Endothelial cell of umbilical vein (primary cell): Measurements from ENCODE around the gene ALS2. TPM values are rescaled to one million over a fixed set of nuclear protein-coding genes. Genes with fewer than 3 reads are reported as not detected.

ENCODE experiments used
- BruUV-seq: library from RNA; stranded (reverse); fragments of 400-500 nt; replicated peaks from 2 replicates; lab custom pipeline; 2021; lab: Mats Ljungman, UMichigan
- CTCF ChIA-PET: fragments of 300-600, 350-600 bp; sonication (Branson Sonifier 250); formaldehyde crosslinking; loops from one replicate; lab custom pipeline; 2021; ENCODE audit warnings: antibody characterized with exemption, inconsistent platforms; lab: Charles Lee
- POLR2A ChIA-PET: fragments of 300-600, 350-600 bp; sonication (Branson Sonifier 250); formaldehyde crosslinking; loops from one replicate; lab custom pipeline; 2021; ENCODE audit warnings: antibody characterized with exemption, inconsistent platforms; lab: Charles Lee
- DNase-seq: peaks from one replicate; pipeline ENCODE4 v3.0.0-alpha.2; 2011; ENCODE audit warnings: low read depth, low spot score
- FAIRE-seq: peaks from 2 replicates; lab custom pipeline; 2011; peaks lifted over from hg19 to GRCh38; lab: Jason Lieb, UNC
- H2AFZ ChIP-seq: 2 replicates; pipeline ENCODE4 v1.6.0; 2012; ENCODE audit warnings: low read depth, low read length, control low read depth, inconsistent platforms
- H3K27ac ChIP-seq: 2 replicates; pipeline ENCODE4 v1.5.1; 2011; ENCODE audit warnings: low read depth, mild to moderate bottlenecking, control low read depth, low read length, moderate library complexity; ENCODE audit not compliant: insufficient read depth
- H3K27me3 ChIP-seq, 2 experiments: 2 replicates each; pipeline versions ENCODE4 v1.6.0 to v1.6.1; 2011; ENCODE audit warnings: low read length in 2 of 2, mixed read lengths in 1 of 2; ENCODE audit not compliant: control insufficient read depth in 2 of 2, insufficient read depth in 2 of 2
- H3K36me3 ChIP-seq, 2 experiments: 2 replicates in 1 of 2; 3 replicates in 1 of 2; pipeline ENCODE4 v1.5.1; 2011; ENCODE audit warnings: low read length in 2 of 2, mild to moderate bottlenecking in 1 of 2, moderate library complexity in 1 of 2; ENCODE audit not compliant: control insufficient read depth in 2 of 2, insufficient read depth in 2 of 2; ENCODE audit errors: extremely low read depth in 1 of 2
- H3K4me1 ChIP-seq: 3 replicates; pipeline ENCODE4 v1.5.1; 2011; ENCODE audit warnings: mild to moderate bottlenecking, low read length; ENCODE audit not compliant: control insufficient read depth, insufficient read depth; ENCODE audit errors: extremely low read depth
- H3K4me2 ChIP-seq: 2 replicates; pipeline ENCODE4 v1.6.1; 2011; ENCODE audit warnings: low read length, control low read depth, mixed read lengths; ENCODE audit not compliant: insufficient read depth
- H3K4me3 ChIP-seq, 3 experiments: fragments of 200-600 bp in 1 of 3; sonication (generic), shearing (Covaris generic) in 1 of 3; replicated peaks in 1 of 3; 2 replicates each; pipeline ENCODE4 v1.5.1; 2011 to 2016; ENCODE audit warnings: control low read depth in 3 of 3, low read length in 3 of 3, mild to moderate bottlenecking in 2 of 3, inconsistent platforms in 1 of 3, low read depth in 1 of 3, moderate library complexity in 1 of 3; ENCODE audit not compliant: insufficient read depth in 1 of 3
- H3K79me2 ChIP-seq: 2 replicates; pipeline ENCODE4 v1.6.0; 2012; ENCODE audit warnings: low read length, inconsistent platforms; ENCODE audit not compliant: control insufficient read depth, insufficient read depth
- H3K9ac ChIP-seq: replicated peaks from 2 replicates; pipeline ENCODE3; 2011; ENCODE audit warnings: low read length, control low read depth; ENCODE audit not compliant: insufficient read depth; ENCODE audit errors: extremely low read depth
- H3K9me1 ChIP-seq: replicated peaks from 3 replicates; pipeline ENCODE4 v1.6.0; 2011; ENCODE audit warnings: mild to moderate bottlenecking, low read length; ENCODE audit not compliant: control insufficient read depth, insufficient read depth; ENCODE audit errors: extremely low read depth
- H3K9me3 ChIP-seq: replicated peaks from 2 replicates; pipeline ENCODE4 v1.5.1; 2012; ENCODE audit warnings: low read length, inconsistent platforms; ENCODE audit not compliant: control insufficient read depth, insufficient read depth
- H4K20me1 ChIP-seq: replicated peaks from 2 replicates; pipeline ENCODE3; 2011; ENCODE audit warnings: mild to moderate bottlenecking, low read length; ENCODE audit not compliant: control insufficient read depth, insufficient read depth; ENCODE audit errors: extremely low read depth
- EZH2 ChIP-seq: IDR thresholded peaks from 2 replicates; pipeline ENCODE4 v1.6.1; 2012; ENCODE audit warnings: borderline replicate concordance, low read depth, mild to moderate bottlenecking, moderate library complexity, low read length, inconsistent platforms; ENCODE audit not compliant: severe bottlenecking
- FOS ChIP-seq: IDR thresholded peaks from 2 replicates; pipeline ENCODE4 v1.6.1; 2011; ENCODE audit warnings: mild to moderate bottlenecking, low read length, moderate library complexity, borderline replicate concordance; ENCODE audit not compliant: insufficient read depth
- GATA2 ChIP-seq: IDR thresholded peaks from 2 replicates; pipeline ENCODE4 v1.7.0; 2011; ENCODE audit warnings: low read depth, mild to moderate bottlenecking, moderate library complexity, mixed read lengths, low read length; ENCODE audit not compliant: insufficient read length, insufficient read depth
- JUN ChIP-seq: IDR thresholded peaks from 2 replicates; pipeline ENCODE4 v1.6.1; 2011; ENCODE audit warnings: borderline replicate concordance, low read depth; ENCODE audit not compliant: insufficient read length, insufficient read depth
- MAX ChIP-seq: IDR thresholded peaks from 2 replicates; pipeline ENCODE4 v1.6.1; 2011; ENCODE audit not compliant: insufficient read depth, insufficient read length
- MYC ChIP-seq: IDR thresholded peaks from one replicate; pipeline ENCODE4 v1.6.1; 2011; ENCODE audit warnings: mild to moderate bottlenecking, low read depth, low read length
- POLR2A ChIP-seq: IDR thresholded peaks from 2 replicates; pipeline ENCODE4 v1.6.1; 2012; ENCODE audit warnings: low read depth, mild to moderate bottlenecking, control low read depth, low read length
- POLR2AphosphoS5 ChIP-seq: IDR thresholded peaks from 2 replicates; pipeline ENCODE4 v1.6.1; 2012; ENCODE audit warnings: low read depth, mild to moderate bottlenecking, control low read depth, low read length, moderate library complexity; ENCODE audit not compliant: insufficient read depth
- dilution Hi-C: fragments of 300-500 bp; cut with MboI; formaldehyde crosslinking; loops from one replicate; pipeline ENCODE4 v1.15.0; 2019; ENCODE audit warnings: low sequenced_read_pairs; ENCODE audit not compliant: extremely low pct_ligation_motif_present
- intact Hi-C: fragments of 100-400 bp; cut with micrococcal nuclease; formaldehyde crosslinking; loops from one replicate; pipeline ENCODE4 v1.10.0; 2022
- polyA plus RNA-seq, 4 experiments: library from polyadenylated mRNA; depleted of rRNA in 3 of 4; stranded (reverse) in 3 of 4; unstranded in 1 of 4; fragments of >200 nt; gene quantifications; 2 replicates each; pipeline versions ENCODE4 v1.2.1 to v1.2.3, GENCODE V29; 2011 to 2012; ENCODE audit warnings: missing spikeins in 1 of 4
- total RNA-seq: library from RNA; stranded (reverse); gene quantifications from 2 replicates; pipeline ENCODE4 v1.2.3, GENCODE V29; 2021
- TF ChIP-seq, protein P1 (sequence below), 2 donors: IDR thresholded peaks; 1 replicate in 1 of 2; 2 replicates in 1 of 2; pipeline ENCODE4 v1.5.1; 2011; ENCODE audit warnings: low read length in 2 of 2, mild to moderate bottlenecking in 2 of 2, moderate library complexity in 2 of 2, control low read depth in 1 of 2, inconsistent platforms in 1 of 2, low read depth in 1 of 2; ENCODE audit not compliant: insufficient read depth in 1 of 2; ENCODE audit errors: extremely low read depth in 1 of 2

ALS2 gene
- total and polyA plus RNA-seq, 2 donors (not counting 3 experiments of a cell fraction or from before 2014, with no cell fraction given), result 13.1 to 36.1 TPM

DNA sequence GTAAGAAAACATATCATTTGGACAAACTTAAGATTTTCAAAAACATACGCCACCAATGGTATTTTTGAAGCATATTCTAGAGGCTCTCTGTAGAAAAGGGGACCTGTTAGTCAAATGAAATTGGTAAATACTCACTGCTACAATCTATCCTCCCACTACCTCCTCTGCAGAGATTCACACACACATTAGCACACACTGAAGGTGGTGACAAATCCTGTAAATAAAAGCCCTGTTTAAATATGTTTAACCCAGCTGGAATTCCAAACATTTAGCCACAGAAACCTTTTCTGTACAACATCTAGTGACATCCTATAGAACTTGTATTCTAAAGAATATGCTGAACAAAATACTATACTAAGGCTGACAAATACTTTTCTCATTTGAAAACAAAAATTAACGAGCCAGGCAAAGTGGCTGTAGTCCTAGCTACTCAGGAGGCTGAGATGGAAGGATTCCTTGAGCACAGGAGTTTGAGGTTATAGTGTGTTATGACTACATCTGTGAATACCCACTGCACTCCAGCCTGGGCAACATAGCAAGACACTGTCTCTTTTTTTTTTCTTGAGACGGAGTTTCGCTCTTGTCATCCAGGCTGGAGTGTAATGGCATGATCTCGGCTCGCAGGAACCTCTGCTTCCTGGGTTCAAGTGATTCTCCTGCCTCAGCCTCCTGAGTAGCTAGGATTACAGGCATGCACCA, 25.9 kb downstream of the ALS2 start:
- CTCF ChIA-PET, result interaction anchor here (1.0 to 1.8 kb wide), 2 partner anchors 11 to 24 kb away, joined by 3 read pairs; no protein-coding TSS in a partner anchor

More for the DNA sequence above, 25.9 kb downstream of the ALS2 start:
- POLR2A ChIA-PET, result no interaction called here
- Histone ChIP-seq H3K4me3 (no peak overlapping the region), H3K9me3 (no peaks in the 10 kb centered on the region), H3K79me2 (no peaks in the 10 kb centered on the region), H3K27ac (no peak overlapping the region), H3K9me1 (no peaks in the 10 kb centered on the region), H3K9ac (no peak overlapping the region), H3K4me2 (no peak overlapping the region), H3K4me1 (peaks cover 5% of the 10 kb centered on the region), H4K20me1 (no peaks in the 10 kb centered on the region), H3K27me3 (no peaks in the 10 kb centered on the region), H3K36me3 (peaks cover 3 to 9% of the 10 kb centered on the region in 2 experiments), H2AFZ (no peak overlapping the region)
- DNase-seq, result no peak
- intact Hi-C loops (no loop called here), dilution Hi-C loops (no loop called here)
- TF ChIP-seq GATA2, result no peak
- no peak for TF ChIP-seq POLR2AphosphoS5
- no peak for TF ChIP-seq JUN
- TF ChIP-seq POLR2A, result no peak
- no peak for TF ChIP-seq FOS
- TF ChIP-seq, protein P1, sequence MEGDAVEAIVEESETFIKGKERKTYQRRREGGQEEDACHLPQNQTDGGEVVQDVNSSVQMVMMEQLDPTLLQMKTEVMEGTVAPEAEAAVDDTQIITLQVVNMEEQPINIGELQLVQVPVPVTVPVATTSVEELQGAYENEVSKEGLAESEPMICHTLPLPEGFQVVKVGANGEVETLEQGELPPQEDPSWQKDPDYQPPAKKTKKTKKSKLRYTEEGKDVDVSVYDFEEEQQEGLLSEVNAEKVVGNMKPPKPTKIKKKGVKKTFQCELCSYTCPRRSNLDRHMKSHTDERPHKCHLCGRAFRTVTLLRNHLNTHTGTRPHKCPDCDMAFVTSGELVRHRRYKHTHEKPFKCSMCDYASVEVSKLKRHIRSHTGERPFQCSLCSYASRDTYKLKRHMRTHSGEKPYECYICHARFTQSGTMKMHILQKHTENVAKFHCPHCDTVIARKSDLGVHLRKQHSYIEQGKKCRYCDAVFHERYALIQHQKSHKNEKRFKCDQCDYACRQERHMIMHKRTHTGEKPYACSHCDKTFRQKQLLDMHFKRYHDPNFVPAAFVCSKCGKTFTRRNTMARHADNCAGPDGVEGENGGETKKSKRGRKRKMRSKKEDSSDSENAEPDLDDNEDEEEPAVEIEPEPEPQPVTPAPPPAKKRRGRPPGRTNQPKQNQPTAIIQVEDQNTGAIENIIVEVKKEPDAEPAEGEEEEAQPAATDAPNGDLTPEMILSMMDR (IDR thresholded peaks at IDR 0.05; ENCODE audit: extremely low read depth in 1 of 2, insufficient read depth in 1 of 2, low read depth in 1 of 2, low read length in 2 of 2), result no peak
- TF ChIP-seq MAX, result no peak
- TF ChIP-seq EZH2, result no peak
- no peak for TF ChIP-seq MYC
- no peak for FAIRE-seq
- no TSS peak for BruUV-seq
